Measurements from ENCODE around the gene XRN2. TPM values are rescaled to one million over a fixed set of nuclear protein-coding genes. Genes with fewer than 3 reads are reported as not detected.

The XRN2 gene
- total RNA-seq, 1 experiment from 2014 or later = 76.8 TPM

GRCh38 chr20:21309678-21310467 lies 6.7 kb downstream of the XRN2 start:
- TF ChIP-seq EZH2 (IDR thresholded peaks at IDR 0.05; ENCODE audit: low read length, unreplicated experiment) = no peak
- TF ChIP-seq, protein P1, sequence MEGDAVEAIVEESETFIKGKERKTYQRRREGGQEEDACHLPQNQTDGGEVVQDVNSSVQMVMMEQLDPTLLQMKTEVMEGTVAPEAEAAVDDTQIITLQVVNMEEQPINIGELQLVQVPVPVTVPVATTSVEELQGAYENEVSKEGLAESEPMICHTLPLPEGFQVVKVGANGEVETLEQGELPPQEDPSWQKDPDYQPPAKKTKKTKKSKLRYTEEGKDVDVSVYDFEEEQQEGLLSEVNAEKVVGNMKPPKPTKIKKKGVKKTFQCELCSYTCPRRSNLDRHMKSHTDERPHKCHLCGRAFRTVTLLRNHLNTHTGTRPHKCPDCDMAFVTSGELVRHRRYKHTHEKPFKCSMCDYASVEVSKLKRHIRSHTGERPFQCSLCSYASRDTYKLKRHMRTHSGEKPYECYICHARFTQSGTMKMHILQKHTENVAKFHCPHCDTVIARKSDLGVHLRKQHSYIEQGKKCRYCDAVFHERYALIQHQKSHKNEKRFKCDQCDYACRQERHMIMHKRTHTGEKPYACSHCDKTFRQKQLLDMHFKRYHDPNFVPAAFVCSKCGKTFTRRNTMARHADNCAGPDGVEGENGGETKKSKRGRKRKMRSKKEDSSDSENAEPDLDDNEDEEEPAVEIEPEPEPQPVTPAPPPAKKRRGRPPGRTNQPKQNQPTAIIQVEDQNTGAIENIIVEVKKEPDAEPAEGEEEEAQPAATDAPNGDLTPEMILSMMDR (conservative IDR thresholded peaks at IDR 0.05; ENCODE audit: low read depth, low read length) = no peak
- TF ChIP-seq EZH2phosphoT487 (IDR thresholded peaks at IDR 0.05; ENCODE audit: borderline replicate concordance, low read length) = no peak
- Histone ChIP-seq H3K4me3 (ENCODE audit: low read length) (no peak overlapping the region), H3K27ac (ENCODE audit: low read length) (no peak overlapping the region), H3K36me3 (ENCODE audit: low read depth, low read length) (peaks cover 5% of the 10 kb centered on the region; the same call in 1 of the 2 replicates), H3K9me2 (replicated peaks; ENCODE audit: low read length) (no peaks in the 10 kb centered on the region), H3K4me2 (ENCODE audit: low read length) (no peak overlapping the region), H3K79me2 (ENCODE audit: low read length) (peaks cover 76% of the 10 kb centered on the region), H2AFZ (ENCODE audit: low read length) (no peak overlapping the region), H3F3A (ENCODE audit: low read length, unreplicated experiment) (no peaks in the 10 kb centered on the region), H4K20me1 (ENCODE audit: low read length) (peaks cover 69% of the 10 kb centered on the region), H3K9me3 (ENCODE audit: low read length) (no peaks in the 10 kb centered on the region), H3K27me3 (ENCODE audit: low read length) (no peaks in the 10 kb centered on the region), H3K4me1 (ENCODE audit: insufficient read depth, low read length) (0 out of 2 replicates have a peak, but pooled peaks cover 3% of the 10 kb centered on the region), H3K9ac (ENCODE audit: low read length) (no peak overlapping the region)
- ChIA-PET POLR2A (ENCODE audit: unreplicated experiment) (no interaction called here), CTCF (no interaction called here)
- DNase-seq (no peak), ATAC-seq (no peak)
- intact Hi-C loops (cut with micrococcal nuclease) = loop anchor here (10.0 kb wide), 1 partner anchor 445 kb away; no protein-coding TSS in a partner anchor
- BruUV-seq (replicated peaks) = no TSS peak

DNA sequence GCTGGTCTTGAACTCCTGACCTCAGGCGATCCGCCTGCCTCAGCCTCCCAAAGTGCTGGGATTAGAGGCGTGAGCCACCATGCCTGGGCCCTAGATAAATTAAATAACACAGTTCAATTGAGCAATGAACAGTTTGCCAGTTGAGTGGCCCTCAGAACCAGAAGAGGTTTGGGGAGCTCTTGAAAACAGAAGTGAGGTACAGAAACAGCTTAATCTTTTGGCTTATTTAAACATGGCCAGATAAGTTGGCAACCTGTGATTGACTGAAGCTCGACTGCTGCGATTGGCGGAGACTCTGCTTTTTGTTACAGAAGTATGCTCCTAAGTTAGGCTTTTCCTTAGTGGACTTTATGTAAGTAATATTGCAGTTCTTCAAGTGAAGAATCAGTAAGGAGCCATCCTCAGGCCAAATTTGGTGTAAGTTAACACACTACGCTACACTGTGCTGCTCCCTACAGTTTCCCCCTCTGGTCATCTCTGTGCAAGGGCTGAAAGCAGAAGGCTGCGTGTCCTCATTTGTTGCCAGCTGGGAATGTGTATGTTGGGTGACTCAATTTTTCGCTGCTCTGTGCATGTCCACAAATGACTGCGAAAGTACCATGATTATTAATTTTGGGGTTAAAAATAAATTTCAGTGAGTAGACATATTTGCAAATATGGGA lies 9.8 kb downstream of the XRN2 start:
- ChIA-PET CTCF (no interaction called here), POLR2A (ENCODE audit: unreplicated experiment) (no interaction called here)
- Histone ChIP-seq H3K4me1 (ENCODE audit: insufficient read depth, low read length) (no peaks in the 10 kb centered on the region), H3K9ac (ENCODE audit: low read length) (no peak overlapping the region), H3K79me2 (ENCODE audit: low read length) (peaks cover 100% of the 10 kb centered on the region), H3K4me2 (ENCODE audit: low read length) (no peak overlapping the region), H3K9me3 (ENCODE audit: low read length) (no peaks in the 10 kb centered on the region), H4K20me1 (ENCODE audit: low read length) (peaks cover 94% of the 10 kb centered on the region), H3K4me3 (ENCODE audit: low read length) (no peak overlapping the region), H3K27me3 (ENCODE audit: low read length) (no peaks in the 10 kb centered on the region), H3K27ac (ENCODE audit: low read length) (no peak overlapping the region), H2AFZ (ENCODE audit: low read length) (no peak overlapping the region), H3K9me2 (replicated peaks; ENCODE audit: low read length) (no peaks in the 10 kb centered on the region), H3F3A (ENCODE audit: low read length, unreplicated experiment) (no peaks in the 10 kb centered on the region), H3K36me3 (ENCODE audit: low read depth, low read length) (peaks cover 5% of the 10 kb centered on the region; the same call in 1 of the 2 replicates)
- TF ChIP-seq EZH2 (IDR thresholded peaks at IDR 0.05; ENCODE audit: low read length, unreplicated experiment) (no peak), EZH2phosphoT487 (IDR thresholded peaks at IDR 0.05; ENCODE audit: borderline replicate concordance, low read length) (no peak)
- TF ChIP-seq, protein P1 (conservative IDR thresholded peaks at IDR 0.05; ENCODE audit: low read depth, low read length) = no peak
- no TSS peak for BruUV-seq (replicated peaks)
- intact Hi-C loops (cut with micrococcal nuclease) = loop anchor here (10.0 kb wide), 1 partner anchor 448 kb away; no protein-coding TSS in a partner anchor
- DNase-seq = no peak
- no peak for ATAC-seq

All from PC-3 (cell line).